Activated naive CD4-positive, alpha-beta T cell (primary cell): ENCODE results near the gene MGME1.
"Not testable (repeated sequence)": the region's sequence is repeated elsewhere in the genome, so short reads cannot be mapped to it uniquely, and the experiment has no call there.

ENCODE experiments used
- DNase-seq, 4 experiments: peaks; one replicate each; lab custom pipeline; 2025; lab: John Stamatoyannopoulos, UW

Gene MGME1

DNA sequence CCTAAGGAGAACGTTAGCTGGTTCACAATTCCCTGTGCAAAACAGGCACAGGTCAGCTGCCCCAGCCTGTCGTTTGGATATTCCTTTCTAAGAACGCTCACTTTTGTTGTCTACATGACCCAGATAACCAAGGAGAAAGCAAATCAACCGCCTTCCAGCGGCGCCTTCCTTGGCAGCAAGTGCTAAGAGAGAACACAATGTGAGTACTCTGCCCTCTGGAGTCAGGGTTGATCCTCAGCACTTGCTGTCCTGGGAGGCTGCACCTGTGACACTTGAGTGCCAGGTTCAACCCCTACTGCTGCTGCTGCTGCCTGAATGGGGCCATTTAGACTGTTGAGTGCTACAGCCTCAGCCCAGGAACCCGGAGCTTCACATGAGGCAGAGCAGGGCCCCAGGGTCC lies 52.1 kb downstream of the MGME1 start:
- DNase-seq, result no peak

DNA sequence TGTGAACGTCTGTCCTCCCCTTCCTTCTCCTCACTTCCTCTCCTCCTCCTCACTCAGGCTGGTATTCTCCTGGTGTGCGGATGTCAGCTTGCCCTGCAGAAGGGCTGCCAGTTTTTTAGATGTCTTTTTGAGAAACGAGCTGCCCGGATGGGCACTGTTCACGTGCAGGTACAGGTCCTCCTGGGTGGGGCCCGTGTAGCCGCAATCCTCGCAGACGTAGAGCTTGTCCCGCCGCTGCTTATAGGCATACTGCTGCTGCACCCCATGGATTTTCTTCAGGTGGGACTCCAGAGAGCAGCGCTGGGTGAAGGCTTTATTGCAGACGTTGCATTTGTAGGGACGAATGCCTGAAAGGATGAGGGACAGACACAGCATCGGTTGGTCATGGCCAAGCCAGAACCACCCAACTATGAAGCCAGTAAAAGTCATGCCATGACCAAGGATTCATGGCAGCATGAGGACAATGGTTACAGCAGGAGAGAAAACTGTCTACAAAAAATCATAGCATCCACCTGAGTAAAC lies 55.8 kb downstream of the MGME1 start:
- no peak for DNase-seq

DNA sequence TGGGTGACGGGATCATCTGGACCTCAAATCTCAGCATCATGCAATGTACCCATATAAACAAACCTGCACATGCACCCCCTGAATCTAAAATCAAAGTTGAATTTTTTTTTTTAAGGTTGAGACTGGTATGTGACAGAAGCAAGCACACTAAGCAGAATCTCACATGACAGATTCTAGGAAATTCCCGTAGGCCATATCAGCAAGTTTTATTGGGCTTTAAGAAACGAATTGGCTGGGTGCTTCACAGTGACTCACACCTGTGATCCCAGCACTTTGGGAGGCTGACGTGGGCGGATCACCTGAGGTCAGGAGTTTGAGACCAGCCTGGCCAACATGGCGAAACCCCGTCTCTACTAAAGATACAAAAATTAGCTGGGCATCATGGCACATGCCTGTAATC lies 58.2 kb downstream of the MGME1 start:
- DNase-seq, result not testable (repeated sequence)

DNA sequence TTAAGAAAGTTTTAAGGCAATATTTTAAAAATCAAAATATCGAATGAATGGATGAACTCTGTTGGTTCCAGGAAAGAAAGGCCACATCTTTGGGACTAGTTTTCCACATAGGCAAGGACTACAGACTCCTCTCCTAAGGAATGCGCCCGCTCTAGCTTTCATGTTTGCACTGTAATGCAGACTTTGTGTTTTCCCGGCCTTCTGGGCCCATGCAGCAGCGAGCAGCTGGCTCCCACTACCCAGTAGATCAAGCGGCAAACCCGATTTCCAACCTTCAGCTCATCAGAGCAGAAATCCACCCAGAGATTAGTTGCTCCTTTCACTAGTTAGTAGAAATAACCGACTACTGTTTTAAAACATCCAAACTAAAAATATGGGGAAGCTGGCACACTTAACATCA lies 61.2 kb downstream of the MGME1 start:
- no peak for DNase-seq

DNA sequence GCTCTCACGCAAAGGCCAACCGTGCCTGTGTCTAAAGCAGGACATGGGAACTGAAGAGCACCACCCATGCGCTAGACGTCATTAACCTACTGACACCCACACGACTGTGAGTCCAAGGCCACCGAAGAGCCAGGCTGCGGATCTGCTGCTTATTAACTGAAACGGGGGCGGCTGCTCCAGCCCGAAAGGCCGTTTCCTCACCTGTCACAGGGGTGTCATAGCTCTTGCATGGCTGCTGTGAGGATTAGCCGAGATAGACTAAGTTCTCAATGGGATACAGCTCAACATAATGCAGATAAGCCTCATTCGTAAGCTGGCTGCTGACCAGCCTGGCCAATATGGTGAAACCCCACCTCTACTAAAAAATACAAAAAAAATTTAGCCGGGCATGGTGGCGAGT lies 62.2 kb downstream of the MGME1 start:
- no peak for DNase-seq

DNA sequence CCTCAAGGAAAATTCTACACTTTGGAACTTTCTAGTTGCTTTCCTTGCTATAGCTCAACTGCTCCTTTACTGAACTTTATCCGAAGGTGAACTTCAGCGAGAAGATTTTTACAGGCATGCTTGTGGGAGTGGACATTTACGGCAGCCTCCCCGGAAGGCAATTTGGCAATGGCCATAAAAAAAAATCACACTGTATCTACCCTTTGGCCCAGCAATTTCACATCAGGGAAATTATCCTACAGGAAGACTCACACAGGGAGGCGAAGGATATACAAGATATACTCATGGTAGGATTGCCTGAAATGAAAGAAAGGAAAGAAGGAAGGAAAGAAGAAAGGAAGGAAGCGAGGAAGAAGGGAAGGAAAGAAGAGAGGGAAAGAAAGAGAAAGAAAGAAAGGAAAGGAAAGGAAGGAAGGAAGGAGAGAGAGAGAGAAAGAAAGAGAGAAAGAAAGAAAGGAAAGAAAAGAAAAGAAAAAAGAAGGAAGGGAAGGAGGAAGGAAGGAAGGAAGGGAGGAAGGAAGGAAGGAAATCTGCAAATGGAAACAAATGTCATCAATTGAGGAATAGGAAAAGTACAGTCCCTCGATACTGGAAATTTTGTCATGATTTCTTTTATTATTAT lies 63.2 kb downstream of the MGME1 start:
- no peak for DNase-seq

DNA sequence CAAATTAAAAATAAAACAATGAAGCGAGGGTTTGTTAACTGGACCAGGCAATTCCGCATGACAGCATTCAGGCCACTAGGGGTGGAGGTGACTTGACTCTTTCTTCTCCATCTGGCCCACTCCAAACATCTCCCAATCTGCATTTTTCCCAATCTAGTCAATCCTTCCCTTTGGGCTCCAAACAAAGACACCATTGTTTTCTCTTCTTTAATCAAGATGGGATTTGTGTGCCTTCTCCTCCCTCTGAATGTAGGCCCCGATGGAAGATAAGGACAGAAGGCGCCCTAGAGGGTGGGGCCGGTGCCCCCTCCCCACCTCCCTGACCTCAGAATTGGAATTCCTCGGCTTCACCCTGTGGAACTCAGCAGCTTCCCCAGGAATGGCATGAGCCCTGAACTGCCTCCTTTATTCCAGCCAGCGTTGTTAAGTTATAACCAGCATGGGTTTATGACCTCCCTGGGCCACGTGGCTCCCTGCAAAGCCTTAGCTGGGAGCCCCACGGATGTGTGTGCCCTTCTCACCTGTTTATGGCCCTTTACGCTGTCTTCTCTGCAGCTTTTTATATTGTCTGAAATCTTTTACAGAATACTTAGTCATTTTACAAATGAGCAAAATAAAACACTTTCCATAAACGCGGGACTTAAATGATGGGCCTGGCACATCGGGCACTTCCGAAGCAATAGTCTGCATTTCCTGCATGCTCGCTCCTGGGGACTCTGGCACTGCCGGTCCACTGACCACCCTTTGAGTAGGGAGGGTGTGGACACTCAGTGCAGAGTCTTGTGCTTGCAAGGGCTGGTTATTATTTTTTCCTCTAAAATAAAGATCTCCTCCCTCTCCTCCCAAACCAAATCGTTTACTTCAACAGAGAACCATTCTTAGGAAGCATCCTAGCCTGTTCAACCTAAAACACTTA lies 64.4 kb downstream of the MGME1 start:
- DNase-seq, result no peak

DNA sequence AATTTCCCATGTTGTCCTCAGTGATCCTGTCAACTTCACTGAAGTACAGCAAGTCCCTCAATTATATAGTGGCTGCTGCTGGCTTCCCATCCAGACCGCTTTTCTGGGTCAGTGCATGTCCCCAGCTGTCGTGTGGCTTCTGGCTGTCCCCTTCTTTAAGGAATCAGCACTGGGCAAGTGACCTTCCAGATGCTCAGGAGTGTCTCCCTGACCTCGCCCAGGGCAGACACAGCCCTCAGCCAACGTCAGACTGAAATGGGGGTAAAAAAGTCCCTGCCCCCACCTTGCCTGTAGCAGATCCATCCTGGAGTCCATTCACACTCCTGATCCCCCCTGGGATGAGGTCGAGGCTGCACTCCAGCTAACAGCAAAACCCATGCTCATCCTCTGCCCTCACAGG lies 65.2 kb downstream of the MGME1 start:
- no peak for DNase-seq

DNA sequence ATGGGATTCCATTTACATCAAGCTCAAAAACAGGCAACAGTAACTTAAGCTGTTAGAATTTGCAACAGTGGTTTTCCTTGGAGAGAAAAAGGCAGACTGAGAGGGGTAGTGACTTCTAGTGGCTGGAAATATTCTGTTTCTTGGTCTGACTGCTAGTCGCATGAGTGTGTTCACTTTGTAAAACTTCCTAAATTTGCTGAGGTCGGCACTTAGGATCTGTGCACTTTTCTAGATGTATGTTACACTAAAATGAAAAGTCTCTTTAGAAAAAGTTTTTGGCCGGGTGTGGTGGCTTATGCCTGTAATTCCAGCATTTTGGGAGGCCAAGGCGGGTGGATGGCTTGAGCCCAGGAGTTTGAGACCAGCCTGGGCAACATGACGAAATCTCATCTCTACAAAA lies 70.2 kb downstream of the MGME1 start:
- DNase-seq, result no peak
